K562 (cell line): ENCODE measurements around the gene CEP43.

Experiments used
- ZNF3 ChIP-seq: fragments of 250-450 bp; sonication (Bioruptor Pico); IDR thresholded peaks from 2 replicates; pipeline ENCODE4 v1.5.0; 2021; ENCODE audit warnings: mild to moderate bottlenecking, moderate library complexity
- TF ChIP-seq, protein P1 (sequence below): sonication (generic); formaldehyde crosslinking; IDR thresholded peaks from 2 replicates; pipeline ENCODE4 v1.8.0; 2023; ENCODE audit warnings: mild to moderate bottlenecking, missing genetic modification reagents

DNA sequence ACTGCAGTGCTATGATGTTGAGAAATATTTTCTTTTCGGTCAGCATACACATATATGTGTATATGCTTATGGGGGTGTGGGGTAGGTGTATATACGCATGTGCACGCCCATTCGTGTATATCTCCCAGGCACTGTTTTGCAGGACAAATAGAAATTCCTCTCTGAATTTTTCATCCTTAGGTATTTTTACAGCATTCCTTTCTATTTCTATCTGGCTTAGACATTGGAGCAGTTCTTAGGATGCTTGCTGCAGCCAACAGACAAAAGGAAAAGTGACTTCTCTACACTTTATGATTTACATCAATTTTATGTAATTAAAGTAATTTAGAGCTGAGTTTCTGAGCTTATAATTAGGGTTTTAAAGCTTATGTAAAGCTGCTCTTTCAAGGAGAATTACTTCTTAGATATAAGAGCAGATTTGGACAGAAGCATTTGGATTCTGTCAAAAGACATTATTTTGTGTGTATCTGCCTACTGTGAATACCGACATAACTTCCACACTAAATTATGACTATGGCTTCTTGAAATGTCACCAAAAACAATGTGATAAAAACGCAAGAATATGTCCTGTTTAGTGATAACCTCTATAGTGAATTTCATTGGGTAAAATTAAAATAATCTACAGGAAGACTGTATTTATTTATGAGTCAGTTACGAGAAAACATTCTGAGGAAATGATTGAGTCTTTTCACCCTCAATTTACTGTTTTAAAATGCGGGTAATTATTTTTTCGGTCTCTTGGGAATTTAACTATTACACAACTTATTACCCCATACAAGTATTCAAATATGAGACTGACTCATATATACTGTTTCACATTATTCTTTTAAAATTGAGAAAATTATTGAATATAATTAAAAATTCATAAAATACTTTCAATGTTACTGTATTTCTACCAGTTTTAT, 21.3 kb upstream of the CEP43 start:
- no peak for TF ChIP-seq ZNF3
- TF ChIP-seq, protein P1, sequence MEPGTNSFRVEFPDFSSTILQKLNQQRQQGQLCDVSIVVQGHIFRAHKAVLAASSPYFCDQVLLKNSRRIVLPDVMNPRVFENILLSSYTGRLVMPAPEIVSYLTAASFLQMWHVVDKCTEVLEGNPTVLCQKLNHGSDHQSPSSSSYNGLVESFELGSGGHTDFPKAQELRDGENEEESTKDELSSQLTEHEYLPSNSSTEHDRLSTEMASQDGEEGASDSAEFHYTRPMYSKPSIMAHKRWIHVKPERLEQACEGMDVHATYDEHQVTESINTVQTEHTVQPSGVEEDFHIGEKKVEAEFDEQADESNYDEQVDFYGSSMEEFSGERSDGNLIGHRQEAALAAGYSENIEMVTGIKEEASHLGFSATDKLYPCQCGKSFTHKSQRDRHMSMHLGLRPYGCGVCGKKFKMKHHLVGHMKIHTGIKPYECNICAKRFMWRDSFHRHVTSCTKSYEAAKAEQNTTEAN = no peak
